ENCODE measurements around the gene CNNM4. TPM values are rescaled to one million over a fixed set of nuclear protein-coding genes. Genes with fewer than 3 reads are reported as not detected.

CNNM4 gene
- 3.7 and 4.3 TPM in 2 replicates for total RNA-seq (2014; rRNA removed; shearing (Covaris generic))

DNA sequence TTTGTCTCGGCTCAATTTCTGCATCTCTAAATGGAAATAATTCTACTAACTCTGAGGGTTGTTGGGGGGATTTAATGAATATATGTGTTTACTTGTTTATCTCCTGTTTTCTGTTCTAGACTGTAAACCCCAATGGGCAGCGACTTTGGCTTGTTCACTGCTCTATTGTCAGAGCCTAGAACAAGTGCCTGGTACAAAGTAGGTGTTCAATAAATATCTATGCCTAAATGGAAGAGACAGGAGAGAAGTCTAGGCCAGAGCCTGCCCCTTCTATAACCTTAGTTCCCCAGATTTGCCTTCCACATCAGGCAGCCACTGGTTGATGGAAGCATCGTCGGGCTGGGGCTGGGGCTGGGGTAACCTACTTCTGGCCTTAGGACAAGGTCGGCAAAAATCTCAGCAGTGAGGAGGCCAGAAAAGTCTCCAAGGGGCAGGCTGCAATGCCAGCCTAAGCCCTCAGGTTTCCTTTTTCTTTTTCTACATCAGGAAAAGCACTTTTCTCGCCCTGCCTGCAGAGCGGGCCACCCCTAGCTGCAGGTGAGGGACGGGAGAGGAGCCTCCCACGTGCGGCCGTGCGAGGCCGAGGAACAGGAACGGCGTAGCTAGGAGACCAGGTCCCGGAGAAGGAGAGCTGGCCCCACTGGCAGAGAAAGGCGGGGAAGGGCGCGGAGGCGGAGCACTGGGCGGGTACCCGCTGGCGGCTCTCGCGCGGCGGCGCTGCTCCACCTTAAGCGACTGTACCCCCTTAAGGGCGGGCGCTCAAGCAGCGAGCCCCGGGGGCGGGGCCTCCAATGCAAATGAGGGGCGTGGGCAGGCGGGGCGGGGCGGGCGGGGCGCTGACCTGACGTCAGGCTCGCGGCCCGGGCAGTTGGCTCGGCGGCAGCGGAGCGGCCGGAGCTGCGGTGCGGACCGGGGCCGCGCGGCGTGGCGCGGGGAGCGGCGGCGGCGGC, at the start of gene CNNM4:
TSS of gene CNNM4 (plus strand) at position 867 of the 950 bp plus-strand sequence. CDS start 98 bp downstream, outside the sequence.
- Histone ChIP-seq H3K4me3 (peak within 1 kb of the TSS; percentile 63), H3K36me3 (no peaks in the 10 kb centered on the region), H3K4me1 (peaks cover 4% of the 10 kb centered on the region; the same call in 1 of the 2 replicates), H3K27me3 (no peaks in the 10 kb centered on the region), H3K9me3 (replicated peaks) (no peaks in the 10 kb centered on the region), H3K27ac (no peak within 1 kb of the TSS)
- DNase-seq: peak; percentile 93 to 94

GRCh38 chr2:96710985-96711384, 49.7 kb upstream of the CNNM4 start:
- peaks cover 47% of the 10 kb centered on the region for H3K36me3 ChIP-seq
- no peak overlapping the region for H3K27ac ChIP-seq
- H3K4me1 ChIP-seq: no peaks in the 10 kb centered on the region
- no peaks in the 10 kb centered on the region for H3K27me3 ChIP-seq
- no peak overlapping the region for H3K4me3 ChIP-seq
- no peaks in the 10 kb centered on the region for H3K9me3 ChIP-seq (replicated peaks)
- DNase-seq: no peak

- Histone ChIP-seq H3K9me3 (replicated peaks) (no peaks in the 10 kb centered on the region), H3K4me1 (no peaks in the 10 kb centered on the region), H3K4me3 (no peak overlapping the region), H3K27me3 (no peaks in the 10 kb centered on the region), H3K36me3 (peaks cover 8% of the 10 kb centered on the region), H3K27ac (no peak overlapping the region)
- DNase-seq: no peak
Observed at GRCh38 chr2:96715658-96716057, 45.0 kb upstream of the CNNM4 start.

- Histone ChIP-seq H3K9me3 (replicated peaks) (no peaks in the 10 kb centered on the region), H3K36me3 (peaks cover under 1% of the 10 kb centered on the region; the same call in 1 of the 2 replicates), H3K4me3 (no peak overlapping the region), H3K27me3 (no peaks in the 10 kb centered on the region), H3K4me1 (no peaks in the 10 kb centered on the region), H3K27ac (no peak overlapping the region)
- no peak for DNase-seq
Observed at GRCh38 chr2:96716388-96716787, 44.3 kb upstream of the CNNM4 start.

GRCh38 chr2:96726131-96726530, 34.6 kb upstream of the CNNM4 start:
- no peaks in the 10 kb centered on the region for H3K4me1 ChIP-seq
- peaks cover 33% of the 10 kb centered on the region for H3K36me3 ChIP-seq
- H3K27ac ChIP-seq: no peak overlapping the region
- H3K9me3 ChIP-seq (replicated peaks): no peaks in the 10 kb centered on the region
- H3K4me3 ChIP-seq: no peak overlapping the region
- H3K27me3 ChIP-seq: no peaks in the 10 kb centered on the region
- DNase-seq: no peak

DNA sequence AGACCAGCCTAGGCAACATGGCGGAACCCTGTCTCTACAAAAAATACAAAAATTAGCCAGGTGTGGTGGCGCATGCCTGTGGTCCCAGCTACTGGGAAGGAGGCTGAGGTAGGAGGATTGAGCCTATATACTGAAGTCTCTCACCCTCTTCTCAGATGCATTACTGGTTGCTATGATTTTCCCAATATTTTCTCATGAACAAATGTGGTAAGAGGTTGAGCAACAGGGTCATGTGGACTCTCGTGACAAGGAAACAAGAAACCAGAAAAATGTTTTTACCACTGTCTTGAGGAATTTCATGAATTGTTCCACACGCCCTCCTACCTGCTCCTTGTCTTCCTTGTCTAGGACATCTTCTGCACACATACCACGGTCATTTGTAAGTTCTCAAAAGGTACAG, 33.3 kb upstream of the CNNM4 start:
- no peak overlapping the region for H3K4me3 ChIP-seq
- no peak overlapping the region for H3K27ac ChIP-seq
- H3K9me3 ChIP-seq (replicated peaks): no peaks in the 10 kb centered on the region
- H3K27me3 ChIP-seq: no peaks in the 10 kb centered on the region
- DNase-seq: no peak
- H3K4me1 ChIP-seq: no peaks in the 10 kb centered on the region
- peaks cover 38% of the 10 kb centered on the region for H3K36me3 ChIP-seq

- Histone ChIP-seq H3K4me1 (no peaks in the 10 kb centered on the region), H3K9me3 (replicated peaks) (no peaks in the 10 kb centered on the region), H3K4me3 (no peak overlapping the region), H3K27ac (no peak overlapping the region), H3K27me3 (no peaks in the 10 kb centered on the region), H3K36me3 (peaks cover 48% of the 10 kb centered on the region)
- no peak for DNase-seq
Observed at GRCh38 chr2:96729748-96730147, 31.0 kb upstream of the CNNM4 start.

DNA sequence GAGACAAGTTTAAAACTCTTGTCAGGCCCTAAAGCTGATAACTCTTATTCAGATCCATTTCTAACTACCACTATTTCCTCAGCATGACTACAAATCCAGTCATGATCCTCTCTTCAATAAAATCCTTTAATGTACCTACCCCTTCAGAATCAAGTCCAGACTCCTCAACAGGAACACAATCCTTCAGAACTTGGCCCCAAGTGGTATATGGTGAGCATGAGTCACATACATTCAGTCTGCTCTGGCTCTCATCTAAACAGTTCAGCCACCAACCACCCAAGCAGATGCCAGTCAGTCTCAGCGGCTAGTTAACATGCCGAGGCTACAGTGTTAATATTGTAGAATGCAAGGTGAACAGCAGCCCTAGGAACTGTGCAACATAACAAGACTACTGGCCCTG, 30.5 kb upstream of the CNNM4 start:
- DNase-seq: no peak
- no peaks in the 10 kb centered on the region for H3K4me1 ChIP-seq
- H3K27ac ChIP-seq: no peak overlapping the region
- no peaks in the 10 kb centered on the region for H3K27me3 ChIP-seq
- no peaks in the 10 kb centered on the region for H3K9me3 ChIP-seq (replicated peaks)
- H3K36me3 ChIP-seq: peaks cover 51% of the 10 kb centered on the region
- H3K4me3 ChIP-seq: no peak overlapping the region

DNA sequence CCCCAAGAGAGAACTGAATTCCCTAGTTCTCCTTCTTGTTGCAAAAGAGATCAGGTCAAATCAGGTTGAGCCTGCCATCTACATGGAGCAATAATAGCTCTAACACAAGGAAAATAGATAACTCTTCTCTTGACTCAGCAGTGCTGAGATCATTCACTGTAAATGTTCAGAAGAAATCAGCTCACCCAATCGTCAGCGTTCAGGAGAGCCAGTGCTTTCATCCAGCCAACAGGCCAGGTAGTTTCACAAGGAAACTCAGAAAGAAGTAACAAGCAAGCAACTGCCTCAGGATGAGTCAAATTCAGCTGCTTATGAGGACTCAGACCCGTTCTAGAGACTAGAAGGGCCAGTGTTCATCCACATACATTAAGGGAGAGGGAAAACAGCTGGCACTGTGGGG, 26.8 kb upstream of the CNNM4 start:
- no peak overlapping the region for H3K27ac ChIP-seq
- H3K4me3 ChIP-seq: no peak overlapping the region
- no peak for DNase-seq
- no peaks in the 10 kb centered on the region for H3K27me3 ChIP-seq
- peaks cover 2% of the 10 kb centered on the region; the same call in 1 of the 2 replicates for H3K4me1 ChIP-seq
- peaks cover 39% of the 10 kb centered on the region for H3K36me3 ChIP-seq
- no peaks in the 10 kb centered on the region for H3K9me3 ChIP-seq (replicated peaks)

DNA sequence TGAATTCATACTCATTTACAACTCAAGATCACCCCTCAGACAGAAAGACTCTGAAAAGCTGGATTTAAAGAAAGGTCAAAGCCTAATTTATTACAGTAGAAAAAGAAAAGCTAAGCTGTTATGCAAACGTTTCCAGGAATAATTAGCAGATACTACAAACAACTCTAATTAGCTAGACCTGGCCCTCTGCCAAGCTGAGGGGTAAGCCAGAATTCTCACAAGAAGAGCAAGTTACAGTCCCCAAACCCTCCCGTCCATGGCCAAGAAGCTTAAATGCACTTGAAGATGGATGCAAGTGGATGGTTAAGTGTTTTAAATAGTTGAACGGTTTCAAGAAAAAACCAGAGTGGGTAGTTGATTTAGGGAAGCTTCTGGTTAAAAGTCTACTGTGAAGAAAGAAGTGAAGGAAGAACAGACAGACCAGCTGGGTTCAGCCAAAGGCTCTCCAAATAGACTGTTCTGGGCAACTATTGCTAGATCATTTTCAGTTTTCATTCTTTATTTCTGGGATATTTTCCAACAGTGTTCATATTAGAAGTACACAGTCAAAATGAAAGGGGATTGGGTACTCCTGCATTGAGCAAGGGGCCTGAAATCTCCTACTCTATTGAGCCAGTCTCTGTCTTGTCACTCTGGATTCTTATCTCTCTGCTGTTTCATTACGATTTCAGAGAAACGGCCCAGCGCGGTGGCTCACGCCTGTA, 25.7 kb upstream of the CNNM4 start:
- DNase-seq: no peak
- Histone ChIP-seq H3K36me3 (peaks cover 35% of the 10 kb centered on the region), H3K4me1 (peaks cover 4% of the 10 kb centered on the region; the same call in 1 of the 2 replicates), H3K9me3 (replicated peaks) (no peaks in the 10 kb centered on the region), H3K27ac (no peak overlapping the region), H3K4me3 (no peak overlapping the region), H3K27me3 (no peaks in the 10 kb centered on the region)

- DNase-seq: no peak
- H3K4me3 ChIP-seq: no peak overlapping the region
- peaks cover 4% of the 10 kb centered on the region; the same call in 1 of the 2 replicates for H3K4me1 ChIP-seq
- no peaks in the 10 kb centered on the region for H3K27me3 ChIP-seq
- no peak overlapping the region for H3K27ac ChIP-seq
- peaks cover 22% of the 10 kb centered on the region for H3K36me3 ChIP-seq
- H3K9me3 ChIP-seq (replicated peaks): no peaks in the 10 kb centered on the region
Observed at GRCh38 chr2:96737251-96737650, 23.5 kb upstream of the CNNM4 start.

GRCh38 chr2:96737831-96738230, 22.9 kb upstream of the CNNM4 start:
- no peak for DNase-seq
- Histone ChIP-seq H3K27ac (no peak overlapping the region), H3K27me3 (no peaks in the 10 kb centered on the region), H3K4me3 (no peak overlapping the region), H3K9me3 (replicated peaks) (no peaks in the 10 kb centered on the region), H3K4me1 (peaks cover 4% of the 10 kb centered on the region; the same call in 1 of the 2 replicates), H3K36me3 (peaks cover 20% of the 10 kb centered on the region)

GRCh38 chr2:96739076-96739632, 21.5 kb upstream of the CNNM4 start:
- no peaks in the 10 kb centered on the region for H3K27me3 ChIP-seq
- no peaks in the 10 kb centered on the region for H3K9me3 ChIP-seq (replicated peaks)
- H3K4me3 ChIP-seq: peak overlapping the region; percentile 71
- H3K27ac ChIP-seq: peak overlapping the region; percentile 28
- DNase-seq: no peak
- H3K4me1 ChIP-seq: peaks cover 4% of the 10 kb centered on the region; the same call in 1 of the 2 replicates
- peaks cover 11% of the 10 kb centered on the region for H3K36me3 ChIP-seq

DNA sequence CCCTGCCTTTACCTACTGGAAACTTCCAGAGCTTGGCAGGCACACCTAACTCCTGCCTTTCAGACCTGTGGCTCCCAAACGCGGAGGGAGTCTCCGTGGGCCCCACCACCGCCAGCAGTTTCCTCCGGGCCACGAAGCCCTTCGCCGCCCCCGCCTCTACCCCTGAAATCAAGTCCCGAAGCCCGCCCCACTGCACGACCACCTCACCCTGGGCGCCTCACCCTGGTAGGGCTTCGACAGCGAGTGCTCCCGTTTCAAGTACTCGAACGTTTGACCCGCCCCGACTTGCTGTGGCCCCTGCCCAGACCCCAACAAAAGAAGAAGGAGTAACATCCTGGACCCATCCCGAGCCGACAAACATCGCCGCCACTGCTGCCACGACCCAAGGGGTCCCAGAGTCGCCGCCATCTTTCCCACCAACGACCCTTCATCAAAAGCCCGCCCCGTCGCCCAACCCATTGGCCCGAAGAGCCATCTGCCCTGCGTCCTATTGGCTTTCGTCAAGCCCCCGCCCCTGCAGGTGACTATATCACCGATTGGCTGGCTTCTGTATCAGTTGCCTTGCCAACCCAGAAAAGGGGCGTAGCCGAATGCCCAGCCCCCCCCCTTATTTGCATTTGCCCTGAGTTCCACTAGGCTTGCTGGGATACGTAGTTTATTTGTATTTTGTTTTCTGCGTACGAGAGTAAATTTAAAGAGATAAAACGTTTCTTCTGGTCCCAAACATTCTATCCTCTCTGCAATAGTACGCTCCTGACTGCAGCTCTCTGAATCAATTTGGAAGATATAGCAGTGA, 20.9 kb upstream of the CNNM4 start, which contains the start of gene LMAN2L:
TSS of gene LMAN2L (minus strand) at position 432 of the 796 bp plus-strand sequence. CDS start at position 408, 24 bp downstream.
- peak within 1 kb of the TSS; percentile 28 for H3K27ac ChIP-seq
- peak; percentile 98 to 99 for DNase-seq

More for the DNA sequence above, 20.9 kb upstream of the CNNM4 start, which contains the start of gene LMAN2L:
- H3K27me3 ChIP-seq: no peaks in the 10 kb centered on the region
- peaks cover 4% of the 10 kb centered on the region; the same call in 1 of the 2 replicates for H3K4me1 ChIP-seq
- no peaks in the 10 kb centered on the region for H3K9me3 ChIP-seq (replicated peaks)
- peak within 1 kb of the TSS; percentile 71 for H3K4me3 ChIP-seq
- peaks cover 8% of the 10 kb centered on the region for H3K36me3 ChIP-seq

Data from SJCRH30 (cell line).